ENCODE measurements around the gene CDC42EP3.

DNA sequence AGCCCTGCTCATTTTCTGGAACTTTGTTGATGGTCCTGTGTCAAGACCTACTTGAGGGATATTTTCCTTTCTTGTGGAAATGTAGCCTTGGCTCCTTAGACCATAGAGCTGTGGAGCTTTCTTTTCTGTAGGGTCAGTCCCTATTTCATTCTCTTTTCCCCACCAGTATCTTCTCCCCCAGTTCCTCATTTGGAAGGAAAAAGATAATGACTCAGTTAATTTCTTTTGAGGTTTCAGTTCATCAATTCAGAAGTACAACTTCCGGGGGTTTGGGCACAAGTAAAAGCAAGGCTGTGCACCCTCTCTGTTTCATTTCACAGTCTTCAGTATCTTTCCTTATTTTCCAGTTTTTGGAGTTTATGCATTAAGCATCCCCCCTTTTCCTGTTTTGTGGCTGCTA lies 70.7 kb downstream of the CDC42EP3 start:
- TF ChIP-seq CTCF (IDR thresholded peaks at IDR 0.05; ENCODE audit: poor library complexity) (no peak), EZH2 (IDR thresholded peaks at IDR 0.05; ENCODE audit: borderline replicate concordance) (no peak)

Measured in hepatocyte (in vitro differentiated cells).